ENCODE measurements around the gene NUP43. TPM values are rescaled to one million over a fixed set of nuclear protein-coding genes. Genes with fewer than 3 reads are reported as not detected.

Gene NUP43
- total and polyA plus RNA-seq, 10 of the 15 experiments (the other 5 are each of a cell fraction or from before 2014, with no cell fraction given) = 8.9 to 54.2 (median 27.7) TPM

DNA sequence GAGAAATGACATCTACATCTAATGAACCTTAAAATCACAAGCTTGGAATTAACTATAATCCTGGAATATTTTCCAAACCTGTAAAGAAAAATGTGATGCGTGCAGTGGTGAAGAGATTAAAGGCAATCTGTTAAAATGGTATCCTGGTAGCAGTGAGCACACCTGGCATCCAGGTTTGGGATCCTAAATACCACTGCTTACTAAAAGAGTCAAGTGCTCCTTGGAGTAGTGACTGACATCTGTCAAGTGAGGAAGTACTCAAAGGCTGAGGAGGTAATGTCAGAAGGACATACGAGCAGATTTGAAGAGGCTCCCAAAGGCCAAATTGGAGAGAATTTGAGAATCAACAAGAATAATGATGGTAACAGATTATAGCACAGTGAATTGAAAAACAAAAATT lies 36.0 kb upstream of the NUP43 start:
- H3K9me3 ChIP-seq (replicated peaks; ENCODE audit: control insufficient read depth, insufficient read depth, low read length) = no peaks in the 10 kb centered on the region
- no peaks in the 10 kb centered on the region for H3K4me1 ChIP-seq (ENCODE audit: control insufficient read depth, insufficient read depth, low read length)
- in situ Hi-C loops (cut with MboI) = no loop called here
- no peak overlapping the region for H3K4me2 ChIP-seq (ENCODE audit: control insufficient read depth, insufficient read depth)
- no peak overlapping the region for H3K9ac ChIP-seq (ENCODE audit: control insufficient read depth, insufficient read depth, low read length)
- no peak overlapping the region for H3K4me3 ChIP-seq
- DNase-seq (ENCODE audit: low read depth, low spot score) (no peak), FAIRE-seq (no peak), ATAC-seq (no peak)
- ChIA-PET RAD21 (ENCODE audit: unreplicated experiment) (no interaction called here), SMC1A (ENCODE audit: uncharacterized antibody, unreplicated experiment) (no interaction called here), CTCF (no interaction called here), POLR2A (no interaction called here)
- H3K36me3 ChIP-seq (ENCODE audit: control insufficient read depth in 2 of 2, insufficient read depth in 2 of 2, low read length in 1 of 2) = peaks cover 0 to 5% of the 10 kb centered on the region in 2 experiments; a peak in 2 of 4 replicates
- 96% methylated on average over 2 of the region's 2 CpGs for WGBS (ENCODE audit: insufficient coverage, insufficient replicate concordance, low lambda C conversion rate, missing lambda C conversion rate)
- TSS peak; percentile 40 for BruUV-seq (replicated peaks)
- intact Hi-C loops (cut with micrococcal nuclease; ENCODE audit: unreplicated experiment) = no loop called here
- H3K27ac ChIP-seq (ENCODE audit: control insufficient read depth, insufficient read depth) = no peak overlapping the region
- H2AFZ ChIP-seq (ENCODE audit: control insufficient read depth, low read depth, low read length) = no peak overlapping the region
- no peaks in the 10 kb centered on the region for H3K27me3 ChIP-seq (replicated peaks in 1 of 2; ENCODE audit: control insufficient read depth in 2 of 2, insufficient read depth in 2 of 2, low read length in 1 of 2)
- no peaks in the 10 kb centered on the region for H4K20me1 ChIP-seq (ENCODE audit: control insufficient read depth, insufficient read depth)
- TF ChIP-seq, protein P1, sequence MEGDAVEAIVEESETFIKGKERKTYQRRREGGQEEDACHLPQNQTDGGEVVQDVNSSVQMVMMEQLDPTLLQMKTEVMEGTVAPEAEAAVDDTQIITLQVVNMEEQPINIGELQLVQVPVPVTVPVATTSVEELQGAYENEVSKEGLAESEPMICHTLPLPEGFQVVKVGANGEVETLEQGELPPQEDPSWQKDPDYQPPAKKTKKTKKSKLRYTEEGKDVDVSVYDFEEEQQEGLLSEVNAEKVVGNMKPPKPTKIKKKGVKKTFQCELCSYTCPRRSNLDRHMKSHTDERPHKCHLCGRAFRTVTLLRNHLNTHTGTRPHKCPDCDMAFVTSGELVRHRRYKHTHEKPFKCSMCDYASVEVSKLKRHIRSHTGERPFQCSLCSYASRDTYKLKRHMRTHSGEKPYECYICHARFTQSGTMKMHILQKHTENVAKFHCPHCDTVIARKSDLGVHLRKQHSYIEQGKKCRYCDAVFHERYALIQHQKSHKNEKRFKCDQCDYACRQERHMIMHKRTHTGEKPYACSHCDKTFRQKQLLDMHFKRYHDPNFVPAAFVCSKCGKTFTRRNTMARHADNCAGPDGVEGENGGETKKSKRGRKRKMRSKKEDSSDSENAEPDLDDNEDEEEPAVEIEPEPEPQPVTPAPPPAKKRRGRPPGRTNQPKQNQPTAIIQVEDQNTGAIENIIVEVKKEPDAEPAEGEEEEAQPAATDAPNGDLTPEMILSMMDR (IDR thresholded peaks at IDR 0.05 in 2 of 3, conservative IDR thresholded peaks at IDR 0.05 in 1 of 3; ENCODE audit: control insufficient read depth in 2 of 3, extremely low read depth in 1 of 3, insufficient read depth in 1 of 3, low read depth in 3 of 3, low read length in 3 of 3) = no peak
- TF ChIP-seq ETV6 (conservative IDR thresholded peaks at IDR 0.05 in 1 of 2, IDR thresholded peaks at IDR 0.05 in 1 of 2; ENCODE audit: borderline replicate concordance in 1 of 2, low read depth in 1 of 2) (no peak), KAT2A (conservative IDR thresholded peaks at IDR 0.05; ENCODE audit: control insufficient read depth, low read depth, low read length) (no peak), BRCA1 (IDR thresholded peaks at IDR 0.05; ENCODE audit: low read depth, low read length) (no peak), CBX3 (IDR thresholded peaks at IDR 0.05; ENCODE audit: borderline replicate concordance, low read depth) (no peak), RAD21 (IDR thresholded peaks at IDR 0.05; ENCODE audit: insufficient read depth, low read depth, low read length) (no peak), ZNF622 (IDR thresholded peaks at IDR 0.05) (no peak), LARP7 (IDR thresholded peaks at IDR 0.05) (no peak), TARDBP (IDR thresholded peaks at IDR 0.05; ENCODE audit: borderline replicate concordance) (no peak)
- TF ChIP-seq, protein P2, sequence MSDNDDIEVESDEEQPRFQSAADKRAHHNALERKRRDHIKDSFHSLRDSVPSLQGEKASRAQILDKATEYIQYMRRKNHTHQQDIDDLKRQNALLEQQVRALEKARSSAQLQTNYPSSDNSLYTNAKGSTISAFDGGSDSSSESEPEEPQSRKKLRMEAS (IDR thresholded peaks at IDR 0.05; ENCODE audit: low read depth, low read length) = no peak
- TF ChIP-seq, protein P3, sequence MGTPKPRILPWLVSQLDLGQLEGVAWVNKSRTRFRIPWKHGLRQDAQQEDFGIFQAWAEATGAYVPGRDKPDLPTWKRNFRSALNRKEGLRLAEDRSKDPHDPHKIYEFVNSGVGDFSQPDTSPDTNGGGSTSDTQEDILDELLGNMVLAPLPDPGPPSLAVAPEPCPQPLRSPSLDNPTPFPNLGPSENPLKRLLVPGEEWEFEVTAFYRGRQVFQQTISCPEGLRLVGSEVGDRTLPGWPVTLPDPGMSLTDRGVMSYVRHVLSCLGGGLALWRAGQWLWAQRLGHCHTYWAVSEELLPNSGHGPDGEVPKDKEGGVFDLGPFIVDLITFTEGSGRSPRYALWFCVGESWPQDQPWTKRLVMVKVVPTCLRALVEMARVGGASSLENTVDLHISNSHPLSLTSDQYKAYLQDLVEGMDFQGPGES (IDR thresholded peaks at IDR 0.05) = no peak
- TF ChIP-seq, protein P4, sequence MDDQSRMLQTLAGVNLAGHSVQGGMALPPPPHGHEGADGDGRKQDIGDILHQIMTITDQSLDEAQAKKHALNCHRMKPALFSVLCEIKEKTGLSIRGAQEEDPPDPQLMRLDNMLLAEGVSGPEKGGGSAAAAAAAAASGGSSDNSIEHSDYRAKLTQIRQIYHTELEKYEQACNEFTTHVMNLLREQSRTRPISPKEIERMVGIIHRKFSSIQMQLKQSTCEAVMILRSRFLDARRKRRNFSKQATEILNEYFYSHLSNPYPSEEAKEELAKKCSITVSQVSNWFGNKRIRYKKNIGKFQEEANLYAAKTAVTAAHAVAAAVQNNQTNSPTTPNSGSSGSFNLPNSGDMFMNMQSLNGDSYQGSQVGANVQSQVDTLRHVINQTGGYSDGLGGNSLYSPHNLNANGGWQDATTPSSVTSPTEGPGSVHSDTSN (IDR thresholded peaks at IDR 0.05; ENCODE audit: insufficient replicate concordance, low read depth, low read length) = no peak
- H3K79me2 ChIP-seq (ENCODE audit: control insufficient read depth, insufficient read depth, low read length) = no peaks in the 10 kb centered on the region

All from GM12878 (cell line).